KOPT-K1 (cell line): ENCODE measurements around the gene PRKN.

ENCODE experiments used
- H3K27ac ChIP-seq: fragments of 200-600 bp; sonication (generic); 2 replicates; pipeline ENCODE4 v1.5.1; 2016; ENCODE audit warnings: antibody characterized with exemption, mild to moderate bottlenecking, low read depth, low read length; ENCODE audit not compliant: poor library complexity, severe bottlenecking
- H3K36me3 ChIP-seq: fragments of 200-600 bp; sonication (generic); 2 replicates; pipeline ENCODE4 v1.5.1; 2017; ENCODE audit warnings: antibody characterized with exemption, mild to moderate bottlenecking, low read length, moderate library complexity; ENCODE audit not compliant: insufficient read depth
- H3K9me3 ChIP-seq: fragments of 200-600 bp; sonication (generic); 2 replicates; pipeline ENCODE4 v1.5.1; 2017; ENCODE audit warnings: antibody characterized with exemption, low read length, mild to moderate bottlenecking; ENCODE audit not compliant: insufficient read depth, poor library complexity, severe bottlenecking

The PRKN gene

GRCh38 chr6:162591517-162591916 is 136.0 kb downstream of the PRKN start:
- Histone ChIP-seq H3K27ac (no peak overlapping the region), H3K9me3 (no peaks in the 10 kb centered on the region), H3K36me3 (no peaks in the 10 kb centered on the region)

- Histone ChIP-seq H3K9me3 (no peaks in the 10 kb centered on the region), H3K36me3 (no peaks in the 10 kb centered on the region), H3K27ac (no peak overlapping the region)
Observed at GRCh38 chr6:162581988-162582780, 145.4 kb downstream of the PRKN start.

- Histone ChIP-seq H3K9me3 (no peaks in the 10 kb centered on the region), H3K36me3 (no peaks in the 10 kb centered on the region), H3K27ac (no peak overlapping the region)
Observed at GRCh38 chr6:162580619-162581018, 146.9 kb downstream of the PRKN start.

- H3K27ac ChIP-seq: no peak overlapping the region
- no peaks in the 10 kb centered on the region for H3K9me3 ChIP-seq
Observed at GRCh38 chr6:162576016-162576415, 151.6 kb downstream of the PRKN start.

GRCh38 chr6:162572240-162572639 is 155.3 kb downstream of the PRKN start:
- Histone ChIP-seq H3K27ac (no peak overlapping the region), H3K36me3 (no peaks in the 10 kb centered on the region)

More at GRCh38 chr6:162576016-162576415, 151.6 kb downstream of the PRKN start:
- no peaks in the 10 kb centered on the region for H3K36me3 ChIP-seq

GRCh38 chr6:162568266-162568665 is 159.3 kb downstream of the PRKN start:
- Histone ChIP-seq H3K27ac (no peak overlapping the region), H3K36me3 (no peaks in the 10 kb centered on the region), H3K9me3 (no peaks in the 10 kb centered on the region)

More at GRCh38 chr6:162572240-162572639, 155.3 kb downstream of the PRKN start:
- no peaks in the 10 kb centered on the region for H3K9me3 ChIP-seq

- H3K36me3 ChIP-seq: no peaks in the 10 kb centered on the region
- peaks cover 6% of the 10 kb centered on the region for H3K9me3 ChIP-seq
Observed at GRCh38 chr6:162562041-162562440, 165.5 kb downstream of the PRKN start.

GRCh38 chr6:162560891-162561290 is 166.7 kb downstream of the PRKN start:
- no peaks in the 10 kb centered on the region for H3K36me3 ChIP-seq
- no peak overlapping the region for H3K27ac ChIP-seq
- H3K9me3 ChIP-seq: peaks cover 6% of the 10 kb centered on the region

More at GRCh38 chr6:162562041-162562440, 165.5 kb downstream of the PRKN start:
- no peak overlapping the region for H3K27ac ChIP-seq

GRCh38 chr6:162554531-162554930 is 173.0 kb downstream of the PRKN start:
- no peaks in the 10 kb centered on the region for H3K36me3 ChIP-seq
- no peaks in the 10 kb centered on the region for H3K9me3 ChIP-seq
- H3K27ac ChIP-seq: no peak overlapping the region

GRCh38 chr6:162546905-162547304 is 180.7 kb downstream of the PRKN start:
- Histone ChIP-seq H3K27ac (no peak overlapping the region), H3K36me3 (no peaks in the 10 kb centered on the region), H3K9me3 (no peaks in the 10 kb centered on the region)

GRCh38 chr6:162543221-162543620 is 184.3 kb downstream of the PRKN start:
- no peaks in the 10 kb centered on the region for H3K36me3 ChIP-seq
- H3K27ac ChIP-seq: no peak overlapping the region

GRCh38 chr6:162541019-162541601 is 186.5 kb downstream of the PRKN start:
- H3K36me3 ChIP-seq: no peaks in the 10 kb centered on the region
- H3K27ac ChIP-seq: no peak overlapping the region
- no peaks in the 10 kb centered on the region for H3K9me3 ChIP-seq

More at GRCh38 chr6:162543221-162543620, 184.3 kb downstream of the PRKN start:
- H3K9me3 ChIP-seq: no peaks in the 10 kb centered on the region

- no peak overlapping the region for H3K27ac ChIP-seq
- no peaks in the 10 kb centered on the region for H3K9me3 ChIP-seq
- H3K36me3 ChIP-seq: no peaks in the 10 kb centered on the region
Observed at GRCh38 chr6:162539321-162539720, 188.2 kb downstream of the PRKN start.

GRCh38 chr6:162538643-162539064 is 188.9 kb downstream of the PRKN start:
- no peaks in the 10 kb centered on the region for H3K9me3 ChIP-seq
- no peak overlapping the region for H3K27ac ChIP-seq
- no peaks in the 10 kb centered on the region for H3K36me3 ChIP-seq

GRCh38 chr6:162533009-162533400 is 194.6 kb downstream of the PRKN start:
- Histone ChIP-seq H3K9me3 (no peaks in the 10 kb centered on the region), H3K36me3 (no peaks in the 10 kb centered on the region), H3K27ac (no peak overlapping the region)
